GM19395 (cell line): Measurements from ENCODE around the gene CCDC157.
A peak's percentile ranks its signal among the peaks of the same experiment; 100 is the strongest.
"Not testable (repeated sequence)": the region's sequence is repeated elsewhere in the genome, so short reads cannot be mapped to it uniquely, and the experiment has no call there.

ENCODE experiments used
- ATAC-seq: cut with Tn5 transposase; IDR thresholded peaks from one replicate; pipeline ENCODE4 v1.9.1; 2021; ENCODE audit warnings: mild to moderate bottlenecking, moderate library complexity; ENCODE audit not compliant: unreplicated experiment

The CCDC157 gene

GRCh38 chr22:30325724-30326254, 31.0 kb upstream of the CCDC157 start:
- no peak for ATAC-seq

GRCh38 chr22:30326255-30326705, 30.5 kb upstream of the CCDC157 start:
- ATAC-seq = peak; percentile 35

- peak; percentile 80 for ATAC-seq
Measured at GRCh38 chr22:30326706-30327362, 30.0 kb upstream of the CCDC157 start, which contains the start of gene TBC1D10A. TSS of gene TBC1D10A (minus strand) at chr22:30326941. CDS start at chr22:30326881, 60 bp downstream.

- ATAC-seq = no peak
Measured at GRCh38 chr22:30327864-30328345, 28.9 kb upstream of the CCDC157 start.

- ATAC-seq = no peak
Measured at GRCh38 chr22:30328466-30329049, 28.2 kb upstream of the CCDC157 start.

- no peak for ATAC-seq
Measured at GRCh38 chr22:30332551-30332950, 24.3 kb upstream of the CCDC157 start.

- ATAC-seq = no peak
Measured at GRCh38 chr22:30332994-30333706, 23.7 kb upstream of the CCDC157 start.

GRCh38 chr22:30333707-30334087, 23.1 kb upstream of the CCDC157 start:
- ATAC-seq = no peak

GRCh38 chr22:30334646-30335045, 22.2 kb upstream of the CCDC157 start:
- ATAC-seq = no peak

- ATAC-seq = no peak
Measured at GRCh38 chr22:30335236-30335635, 21.6 kb upstream of the CCDC157 start.

GRCh38 chr22:30336752-30337460, 19.9 kb upstream of the CCDC157 start:
- ATAC-seq = no peak

- no peak for ATAC-seq
Measured at GRCh38 chr22:30337461-30337778, 19.4 kb upstream of the CCDC157 start.

GRCh38 chr22:30338341-30338740, 18.5 kb upstream of the CCDC157 start:
- not testable (repeated sequence) for ATAC-seq

GRCh38 chr22:30338802-30339201, 18.0 kb upstream of the CCDC157 start:
- ATAC-seq = no peak

GRCh38 chr22:30340911-30341685, 15.7 kb upstream of the CCDC157 start:
- ATAC-seq = no peak

- no peak for ATAC-seq
Measured at GRCh38 chr22:30344447-30345200, 12.2 kb upstream of the CCDC157 start.

GRCh38 chr22:30347255-30347892, 9.4 kb upstream of the CCDC157 start:
- ATAC-seq = no peak

- no peak for ATAC-seq
Measured at GRCh38 chr22:30348404-30348803, 8.4 kb upstream of the CCDC157 start.

- ATAC-seq = no peak
Measured at GRCh38 chr22:30348809-30349208, 8.0 kb upstream of the CCDC157 start.
